ENCODE measurements around the gene PVR. TPM values are rescaled to one million over a fixed set of nuclear protein-coding genes. Genes with fewer than 3 reads are reported as not detected.

The PVR gene
- total and polyA plus RNA-seq, 9 of the 15 experiments (the other 6 are each of a cell fraction or from before 2014, with no cell fraction given): 0.89 to 14.5 (median 9.8) TPM

DNA sequence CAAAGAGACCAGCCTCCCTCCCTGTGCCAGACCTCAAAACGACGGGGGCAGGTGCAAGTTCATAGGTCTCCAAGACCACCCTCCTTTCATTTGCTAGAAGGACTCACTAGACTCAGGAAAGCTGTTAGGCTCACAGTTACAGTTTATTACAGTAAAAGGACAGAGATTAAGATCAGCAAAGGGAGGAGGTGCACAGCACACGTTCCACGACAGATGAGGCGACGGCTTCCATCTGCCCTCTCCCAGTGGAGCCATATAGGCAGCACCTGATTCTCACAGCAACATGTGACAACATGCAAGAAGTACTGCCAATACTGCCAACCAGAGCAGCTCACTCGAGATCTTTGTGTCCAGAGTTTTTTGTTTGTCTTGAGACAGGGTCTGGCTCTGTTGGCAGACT is 18.2 kb downstream of the PVR start:
- no peaks in the 10 kb centered on the region for H3K9me3 ChIP-seq (replicated peaks; ENCODE audit: control insufficient read depth, insufficient read depth, low read depth, low read length)
- TF ChIP-seq PHTF2 (CRISPR knock-in tag; IDR thresholded peaks at IDR 0.05) (no peak), ATF7 (IDR thresholded peaks at IDR 0.05) (0 out of 2 replicates have a peak, but pooled peaks have one; percentile 32), NRF1 (conservative IDR thresholded peaks at IDR 0.05 in 1 of 2, IDR thresholded peaks at IDR 0.05 in 1 of 2) (0 out of 4 replicates have a peak, but pooled peaks of 1 of the 2 experiments have one; percentile 11), ZC3H11A (IDR thresholded peaks at IDR 0.05; ENCODE audit: low read depth, low read length) (no peak), L3MBTL2 (IDR thresholded peaks at IDR 0.05) (peak; percentile 95)
- TF ChIP-seq, protein P1, sequence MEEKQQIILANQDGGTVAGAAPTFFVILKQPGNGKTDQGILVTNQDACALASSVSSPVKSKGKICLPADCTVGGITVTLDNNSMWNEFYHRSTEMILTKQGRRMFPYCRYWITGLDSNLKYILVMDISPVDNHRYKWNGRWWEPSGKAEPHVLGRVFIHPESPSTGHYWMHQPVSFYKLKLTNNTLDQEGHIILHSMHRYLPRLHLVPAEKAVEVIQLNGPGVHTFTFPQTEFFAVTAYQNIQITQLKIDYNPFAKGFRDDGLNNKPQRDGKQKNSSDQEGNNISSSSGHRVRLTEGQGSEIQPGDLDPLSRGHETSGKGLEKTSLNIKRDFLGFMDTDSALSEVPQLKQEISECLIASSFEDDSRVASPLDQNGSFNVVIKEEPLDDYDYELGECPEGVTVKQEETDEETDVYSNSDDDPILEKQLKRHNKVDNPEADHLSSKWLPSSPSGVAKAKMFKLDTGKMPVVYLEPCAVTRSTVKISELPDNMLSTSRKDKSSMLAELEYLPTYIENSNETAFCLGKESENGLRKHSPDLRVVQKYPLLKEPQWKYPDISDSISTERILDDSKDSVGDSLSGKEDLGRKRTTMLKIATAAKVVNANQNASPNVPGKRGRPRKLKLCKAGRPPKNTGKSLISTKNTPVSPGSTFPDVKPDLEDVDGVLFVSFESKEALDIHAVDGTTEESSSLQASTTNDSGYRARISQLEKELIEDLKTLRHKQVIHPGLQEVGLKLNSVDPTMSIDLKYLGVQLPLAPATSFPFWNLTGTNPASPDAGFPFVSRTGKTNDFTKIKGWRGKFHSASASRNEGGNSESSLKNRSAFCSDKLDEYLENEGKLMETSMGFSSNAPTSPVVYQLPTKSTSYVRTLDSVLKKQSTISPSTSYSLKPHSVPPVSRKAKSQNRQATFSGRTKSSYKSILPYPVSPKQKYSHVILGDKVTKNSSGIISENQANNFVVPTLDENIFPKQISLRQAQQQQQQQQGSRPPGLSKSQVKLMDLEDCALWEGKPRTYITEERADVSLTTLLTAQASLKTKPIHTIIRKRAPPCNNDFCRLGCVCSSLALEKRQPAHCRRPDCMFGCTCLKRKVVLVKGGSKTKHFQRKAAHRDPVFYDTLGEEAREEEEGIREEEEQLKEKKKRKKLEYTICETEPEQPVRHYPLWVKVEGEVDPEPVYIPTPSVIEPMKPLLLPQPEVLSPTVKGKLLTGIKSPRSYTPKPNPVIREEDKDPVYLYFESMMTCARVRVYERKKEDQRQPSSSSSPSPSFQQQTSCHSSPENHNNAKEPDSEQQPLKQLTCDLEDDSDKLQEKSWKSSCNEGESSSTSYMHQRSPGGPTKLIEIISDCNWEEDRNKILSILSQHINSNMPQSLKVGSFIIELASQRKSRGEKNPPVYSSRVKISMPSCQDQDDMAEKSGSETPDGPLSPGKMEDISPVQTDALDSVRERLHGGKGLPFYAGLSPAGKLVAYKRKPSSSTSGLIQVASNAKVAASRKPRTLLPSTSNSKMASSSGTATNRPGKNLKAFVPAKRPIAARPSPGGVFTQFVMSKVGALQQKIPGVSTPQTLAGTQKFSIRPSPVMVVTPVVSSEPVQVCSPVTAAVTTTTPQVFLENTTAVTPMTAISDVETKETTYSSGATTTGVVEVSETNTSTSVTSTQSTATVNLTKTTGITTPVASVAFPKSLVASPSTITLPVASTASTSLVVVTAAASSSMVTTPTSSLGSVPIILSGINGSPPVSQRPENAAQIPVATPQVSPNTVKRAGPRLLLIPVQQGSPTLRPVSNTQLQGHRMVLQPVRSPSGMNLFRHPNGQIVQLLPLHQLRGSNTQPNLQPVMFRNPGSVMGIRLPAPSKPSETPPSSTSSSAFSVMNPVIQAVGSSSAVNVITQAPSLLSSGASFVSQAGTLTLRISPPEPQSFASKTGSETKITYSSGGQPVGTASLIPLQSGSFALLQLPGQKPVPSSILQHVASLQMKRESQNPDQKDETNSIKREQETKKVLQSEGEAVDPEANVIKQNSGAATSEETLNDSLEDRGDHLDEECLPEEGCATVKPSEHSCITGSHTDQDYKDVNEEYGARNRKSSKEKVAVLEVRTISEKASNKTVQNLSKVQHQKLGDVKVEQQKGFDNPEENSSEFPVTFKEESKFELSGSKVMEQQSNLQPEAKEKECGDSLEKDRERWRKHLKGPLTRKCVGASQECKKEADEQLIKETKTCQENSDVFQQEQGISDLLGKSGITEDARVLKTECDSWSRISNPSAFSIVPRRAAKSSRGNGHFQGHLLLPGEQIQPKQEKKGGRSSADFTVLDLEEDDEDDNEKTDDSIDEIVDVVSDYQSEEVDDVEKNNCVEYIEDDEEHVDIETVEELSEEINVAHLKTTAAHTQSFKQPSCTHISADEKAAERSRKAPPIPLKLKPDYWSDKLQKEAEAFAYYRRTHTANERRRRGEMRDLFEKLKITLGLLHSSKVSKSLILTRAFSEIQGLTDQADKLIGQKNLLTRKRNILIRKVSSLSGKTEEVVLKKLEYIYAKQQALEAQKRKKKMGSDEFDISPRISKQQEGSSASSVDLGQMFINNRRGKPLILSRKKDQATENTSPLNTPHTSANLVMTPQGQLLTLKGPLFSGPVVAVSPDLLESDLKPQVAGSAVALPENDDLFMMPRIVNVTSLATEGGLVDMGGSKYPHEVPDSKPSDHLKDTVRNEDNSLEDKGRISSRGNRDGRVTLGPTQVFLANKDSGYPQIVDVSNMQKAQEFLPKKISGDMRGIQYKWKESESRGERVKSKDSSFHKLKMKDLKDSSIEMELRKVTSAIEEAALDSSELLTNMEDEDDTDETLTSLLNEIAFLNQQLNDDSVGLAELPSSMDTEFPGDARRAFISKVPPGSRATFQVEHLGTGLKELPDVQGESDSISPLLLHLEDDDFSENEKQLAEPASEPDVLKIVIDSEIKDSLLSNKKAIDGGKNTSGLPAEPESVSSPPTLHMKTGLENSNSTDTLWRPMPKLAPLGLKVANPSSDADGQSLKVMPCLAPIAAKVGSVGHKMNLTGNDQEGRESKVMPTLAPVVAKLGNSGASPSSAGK (IDR thresholded peaks at IDR 0.05): peak; percentile 84
- TF ChIP-seq, protein P2, sequence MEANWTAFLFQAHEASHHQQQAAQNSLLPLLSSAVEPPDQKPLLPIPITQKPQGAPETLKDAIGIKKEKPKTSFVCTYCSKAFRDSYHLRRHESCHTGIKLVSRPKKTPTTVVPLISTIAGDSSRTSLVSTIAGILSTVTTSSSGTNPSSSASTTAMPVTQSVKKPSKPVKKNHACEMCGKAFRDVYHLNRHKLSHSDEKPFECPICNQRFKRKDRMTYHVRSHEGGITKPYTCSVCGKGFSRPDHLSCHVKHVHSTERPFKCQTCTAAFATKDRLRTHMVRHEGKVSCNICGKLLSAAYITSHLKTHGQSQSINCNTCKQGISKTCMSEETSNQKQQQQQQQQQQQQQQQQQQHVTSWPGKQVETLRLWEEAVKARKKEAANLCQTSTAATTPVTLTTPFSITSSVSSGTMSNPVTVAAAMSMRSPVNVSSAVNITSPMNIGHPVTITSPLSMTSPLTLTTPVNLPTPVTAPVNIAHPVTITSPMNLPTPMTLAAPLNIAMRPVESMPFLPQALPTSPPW (CRISPR knock-in tag; IDR thresholded peaks at IDR 0.05): peak; percentile 31; the same call in 1 of the 2 replicates
- TF ChIP-seq, protein P3, sequence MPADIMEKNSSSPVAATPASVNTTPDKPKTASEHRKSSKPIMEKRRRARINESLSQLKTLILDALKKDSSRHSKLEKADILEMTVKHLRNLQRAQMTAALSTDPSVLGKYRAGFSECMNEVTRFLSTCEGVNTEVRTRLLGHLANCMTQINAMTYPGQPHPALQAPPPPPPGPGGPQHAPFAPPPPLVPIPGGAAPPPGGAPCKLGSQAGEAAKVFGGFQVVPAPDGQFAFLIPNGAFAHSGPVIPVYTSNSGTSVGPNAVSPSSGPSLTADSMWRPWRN (IDR thresholded peaks at IDR 0.05; ENCODE audit: low read depth): 0 out of 2 replicates have a peak, but pooled peaks have one; percentile 10

More for the DNA sequence above, 18.2 kb downstream of the PVR start:
- Histone ChIP-seq H3K4me1 (replicated peaks in 1 of 2; ENCODE audit: control insufficient read depth in 2 of 2, insufficient read depth in 2 of 2, low read length in 2 of 2) (peaks cover 0 to 9% of the 10 kb centered on the region in 2 experiments), H3K79me2 (ENCODE audit: control insufficient read depth, insufficient read depth, low read length) (no peaks in the 10 kb centered on the region), H3K9ac (ENCODE audit: insufficient read depth in 1 of 2, low read depth in 2 of 2, low read length in 2 of 2) (peak overlapping the region in 1 of 2 experiments; percentile 3; a peak in 1 of 4 replicates), H3K9me1 (ENCODE audit: control insufficient read depth, insufficient read depth, low read length) (no peaks in the 10 kb centered on the region), H2AFZ (ENCODE audit: low read depth, low read length) (no peak overlapping the region; the same call in 1 of the 2 replicates), H3K36me3 (ENCODE audit: control insufficient read depth, insufficient read depth, low read length) (peaks cover 22% of the 10 kb centered on the region; the same call in 2 of the 3 replicates), H3K4me3 (no peak overlapping the region), H4K20me1 (replicated peaks; ENCODE audit: control insufficient read depth, insufficient read depth, low read length) (no peaks in the 10 kb centered on the region), H3K27ac (ENCODE audit: extremely low read depth, low read depth, low read length) (no peak overlapping the region), H3K4me2 (ENCODE audit: insufficient read depth, low read length) (no peak overlapping the region; the same call in 1 of the 2 replicates), H3K27me3 (ENCODE audit: control insufficient read depth in 2 of 2, insufficient read depth in 2 of 2, low read length in 2 of 2) (no peaks in the 10 kb centered on the region)
- intact Hi-C loops (cut with micrococcal nuclease): no loop called here
- CTCF ChIA-PET (ENCODE audit: low intra/inter-chr PET ratio): no interaction called here
- TSS peak; percentile 17 for BruUV-seq (replicated peaks)
- POLR2A ChIA-PET: interaction anchor here (0.5 to 1.2 kb wide), 4 partner anchors 14 to 85 kb away, joined by 3 read pairs; no protein-coding TSS in a partner anchor
- 29% methylated on average over 7 of the region's 7 CpGs for WGBS (ENCODE audit: insufficient coverage, low coverage, missing lambda C conversion rate)
- peak; percentile 39; the same call in 2 of the 3 replicates for ATAC-seq
- no peak for DNase-seq (ENCODE audit: extremely low read depth in 1 of 4, low spot score in 3 of 4)
- in situ Hi-C loops (cut with MboI): no loop called here
- no peak for FAIRE-seq
